ENCODE results near the gene KBTBD4. TPM values are rescaled to one million over a fixed set of nuclear protein-coding genes. Genes with fewer than 3 reads are reported as not detected.
"Not testable (repeated sequence)": the region's sequence is repeated elsewhere in the genome, so short reads cannot be mapped to it uniquely, and the experiment has no call there.

Gene KBTBD4
- total RNA-seq, 1 donor from 2014 or later = 15.4 TPM

DNA sequence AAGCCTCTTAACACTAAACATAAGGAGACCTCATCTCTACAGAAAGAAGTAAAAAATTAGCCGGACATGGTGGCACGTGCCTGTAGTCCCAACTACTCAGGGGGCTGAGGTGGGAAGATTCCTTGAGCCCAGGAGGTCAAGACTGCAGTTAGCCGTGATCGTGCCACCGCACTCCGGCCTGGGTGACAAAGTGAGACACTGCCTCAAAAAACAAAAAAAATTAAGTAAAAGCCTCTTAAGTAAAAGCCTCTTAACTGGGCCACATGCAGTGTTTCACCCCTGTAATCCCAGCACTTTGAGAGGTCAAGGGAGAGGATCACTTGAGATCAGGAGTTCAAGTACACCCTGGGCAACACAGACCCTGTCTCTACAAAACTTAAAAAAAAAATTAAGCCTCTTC lies 51.6 kb downstream of the KBTBD4 start:
- H3K27ac Mint-ChIP-seq (ENCODE audit: unreplicated experiment) = no peak overlapping the region
- H3K36me3 Mint-ChIP-seq (ENCODE audit: low read depth) = no peaks in the 10 kb centered on the region
- H3K4me3 Mint-ChIP-seq = no peak overlapping the region
- no peaks in the 10 kb centered on the region for H3K9me3 Mint-ChIP-seq
- peaks cover 38% of the 10 kb centered on the region for H3K4me1 Mint-ChIP-seq
- TF ChIP-seq, protein P1, sequence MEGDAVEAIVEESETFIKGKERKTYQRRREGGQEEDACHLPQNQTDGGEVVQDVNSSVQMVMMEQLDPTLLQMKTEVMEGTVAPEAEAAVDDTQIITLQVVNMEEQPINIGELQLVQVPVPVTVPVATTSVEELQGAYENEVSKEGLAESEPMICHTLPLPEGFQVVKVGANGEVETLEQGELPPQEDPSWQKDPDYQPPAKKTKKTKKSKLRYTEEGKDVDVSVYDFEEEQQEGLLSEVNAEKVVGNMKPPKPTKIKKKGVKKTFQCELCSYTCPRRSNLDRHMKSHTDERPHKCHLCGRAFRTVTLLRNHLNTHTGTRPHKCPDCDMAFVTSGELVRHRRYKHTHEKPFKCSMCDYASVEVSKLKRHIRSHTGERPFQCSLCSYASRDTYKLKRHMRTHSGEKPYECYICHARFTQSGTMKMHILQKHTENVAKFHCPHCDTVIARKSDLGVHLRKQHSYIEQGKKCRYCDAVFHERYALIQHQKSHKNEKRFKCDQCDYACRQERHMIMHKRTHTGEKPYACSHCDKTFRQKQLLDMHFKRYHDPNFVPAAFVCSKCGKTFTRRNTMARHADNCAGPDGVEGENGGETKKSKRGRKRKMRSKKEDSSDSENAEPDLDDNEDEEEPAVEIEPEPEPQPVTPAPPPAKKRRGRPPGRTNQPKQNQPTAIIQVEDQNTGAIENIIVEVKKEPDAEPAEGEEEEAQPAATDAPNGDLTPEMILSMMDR (conservative IDR thresholded peaks at IDR 0.05) = no peak
- H3K27me3 Mint-ChIP-seq (ENCODE audit: low read depth) = no peaks in the 10 kb centered on the region
- DNase-seq (ENCODE audit: low read depth, low spot score) = no peak

DNA sequence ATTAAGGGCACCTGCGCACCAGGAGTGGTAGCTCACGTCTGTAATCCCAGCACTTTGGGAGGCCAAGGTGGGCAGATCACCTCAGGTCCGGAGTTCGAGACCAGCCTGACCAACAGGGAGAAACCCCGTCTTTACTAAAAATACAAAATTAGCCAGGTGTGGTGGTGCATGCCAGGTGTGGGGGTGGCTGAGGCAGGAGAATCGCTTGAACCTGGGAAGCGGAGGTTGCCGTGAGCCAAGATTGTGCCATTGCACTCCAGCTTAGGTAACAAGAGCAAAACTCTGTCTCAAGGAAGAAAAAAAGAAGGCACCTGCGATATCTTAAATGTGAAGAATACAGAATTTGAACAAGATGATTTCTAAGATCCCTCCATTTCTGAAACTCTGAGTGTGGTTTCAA lies 52.7 kb downstream of the KBTBD4 start:
- not testable (repeated sequence) for H3K4me3 Mint-ChIP-seq; H3K36me3 Mint-ChIP-seq (ENCODE audit: low read depth); DNase-seq (ENCODE audit: low read depth, low spot score); H3K27ac Mint-ChIP-seq (ENCODE audit: unreplicated experiment); H3K27me3 Mint-ChIP-seq (ENCODE audit: low read depth); H3K9me3 Mint-ChIP-seq
- H3K4me1 Mint-ChIP-seq = peaks cover 38% of the 10 kb centered on the region

DNA sequence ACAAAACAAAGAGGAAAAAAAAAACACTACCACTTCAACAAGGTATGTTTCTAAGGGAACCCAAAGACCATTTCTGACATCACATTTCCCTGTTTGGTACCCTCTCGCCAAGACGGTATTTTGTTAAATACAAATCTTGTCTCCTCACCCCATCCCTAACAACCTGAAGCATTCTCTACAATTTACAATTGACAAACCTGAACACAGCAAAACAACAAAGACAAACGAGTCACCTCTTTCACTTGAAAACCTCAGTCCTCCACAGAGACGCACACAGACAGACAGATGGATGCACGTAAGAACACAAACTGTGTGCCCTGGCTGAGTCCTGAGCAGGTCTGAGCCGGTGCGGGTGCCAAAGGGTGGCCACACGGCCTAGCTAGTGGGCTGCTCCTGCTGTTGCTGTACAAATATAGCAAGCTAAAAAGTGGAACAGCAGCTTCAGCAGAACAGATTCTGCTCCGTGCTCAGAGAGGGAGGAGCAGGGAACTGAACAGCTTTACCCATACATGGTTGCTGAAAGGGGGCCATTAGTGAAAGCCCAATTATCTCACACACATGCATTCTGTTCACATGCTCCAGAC lies 54.4 kb downstream of the KBTBD4 start:
- Mint-ChIP-seq H3K4me3 (peak overlapping the region; percentile 1), H3K36me3 (ENCODE audit: low read depth) (no peaks in the 10 kb centered on the region), H3K27me3 (ENCODE audit: low read depth) (no peaks in the 10 kb centered on the region), H3K27ac (ENCODE audit: unreplicated experiment) (peak overlapping the region; percentile 61), H3K9me3 (no peaks in the 10 kb centered on the region), H3K4me1 (peaks cover 36% of the 10 kb centered on the region)
- no peak for DNase-seq (ENCODE audit: low read depth, low spot score)
- TF ChIP-seq, protein P1 (conservative IDR thresholded peaks at IDR 0.05) = no peak

DNA sequence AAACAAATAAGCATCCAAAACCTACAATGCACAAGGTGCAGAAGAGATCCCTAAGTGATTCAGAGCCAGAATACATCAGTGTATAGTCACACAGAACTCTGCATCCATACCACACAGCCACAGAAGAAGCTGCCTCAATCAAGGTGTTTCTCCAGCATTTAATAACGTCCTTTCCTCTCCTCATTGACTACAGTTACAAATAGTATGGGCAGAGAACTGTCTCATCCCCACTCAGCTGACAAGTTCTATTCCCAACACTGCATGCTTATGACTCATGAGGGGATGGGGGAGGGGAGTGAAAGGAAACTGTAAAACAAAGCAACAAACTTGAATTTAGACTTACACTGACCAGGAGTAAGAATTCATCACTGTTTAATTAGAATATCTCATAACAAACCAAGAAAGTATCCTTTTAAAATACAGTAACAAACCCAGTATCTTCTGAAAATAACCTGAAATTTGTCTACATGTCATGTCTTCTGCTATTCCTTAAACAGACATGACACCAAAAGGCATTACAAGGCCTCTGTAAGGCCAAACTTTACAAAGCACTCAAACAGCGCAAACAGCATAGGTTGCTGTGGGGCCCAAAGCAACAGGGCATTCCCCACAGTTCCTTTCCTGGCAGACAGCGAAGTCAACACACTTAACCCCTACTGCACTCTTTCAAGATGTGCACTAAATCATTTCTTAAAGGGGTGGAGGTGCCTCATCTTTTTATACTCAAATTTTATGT lies 55.1 kb downstream of the KBTBD4 start:
- no peak for DNase-seq (ENCODE audit: low read depth, low spot score)
- peak overlapping the region; percentile 87 for H3K27ac Mint-ChIP-seq (ENCODE audit: unreplicated experiment)
- H3K4me3 Mint-ChIP-seq = no peak overlapping the region
- H3K4me1 Mint-ChIP-seq = peaks cover 38% of the 10 kb centered on the region
- no peaks in the 10 kb centered on the region for H3K36me3 Mint-ChIP-seq (ENCODE audit: low read depth)
- TF ChIP-seq, protein P1 (conservative IDR thresholded peaks at IDR 0.05) = no peak
- no peaks in the 10 kb centered on the region for H3K27me3 Mint-ChIP-seq (ENCODE audit: low read depth)
- no peaks in the 10 kb centered on the region for H3K9me3 Mint-ChIP-seq

Other genes with a start within 250 kb of the KBTBD4 start
- not detected in 2 replicates for gene MYBPC3, start 226.3 kb downstream of the KBTBD4 start, total RNA-seq
- gene SPI1, start 200.4 kb downstream of the KBTBD4 start, total RNA-seq = not detected in 2 replicates
- 34.5 and 36.0 TPM in 2 replicates for gene SLC39A13, start 170.4 kb downstream of the KBTBD4 start, total RNA-seq
- gene PSMC3, start 152.5 kb downstream of the KBTBD4 start, total RNA-seq = 197 and 205 TPM in 2 replicates
- gene RAPSN, start 129.8 kb downstream of the KBTBD4 start, total RNA-seq = 0.16 and 0.50 TPM in 2 replicates
- 176 and 180 TPM in 2 replicates for gene CELF1, start 25.8 kb downstream of the KBTBD4 start, total RNA-seq
- gene PTPMT1, start 13.4 kb downstream of the KBTBD4 start, total RNA-seq = 41.8 and 47.0 TPM in 2 replicates
- gene NDUFS3, start 104 bp upstream of the KBTBD4 start, total RNA-seq = 172 and 178 TPM in 2 replicates
- gene FAM180B, start 7.7 kb upstream of the KBTBD4 start, total RNA-seq = 0.35 and 0.50 TPM in 2 replicates
- gene C1QTNF4, start 15.4 kb upstream of the KBTBD4 start, total RNA-seq = 18.9 and 21.4 TPM in 2 replicates
- 157 and 160 TPM in 2 replicates for gene MTCH2, start 63.6 kb upstream of the KBTBD4 start, total RNA-seq
- gene AGBL2, start 136.4 kb upstream of the KBTBD4 start, total RNA-seq = 2.1 and 2.4 TPM in 2 replicates
- 110 and 116 TPM in 2 replicates for gene FNBP4, start 188.4 kb upstream of the KBTBD4 start, total RNA-seq